Naive thymus-derived CD4-positive, alpha-beta T cell (primary cell): ENCODE measurements around the gene EMP1. TPM values are rescaled to one million over a fixed set of nuclear protein-coding genes. Genes with fewer than 3 reads are reported as not detected.

Experiments
- ATAC-seq: fragments of 150-1000 bp; cut with Tn5 transposase; 2 replicates; pipeline ENCODE4 v1.10.0; 2021; ENCODE audit warnings: mild to moderate bottlenecking, moderate library complexity
- CTCF ChIA-PET: fragments of 350-600 bp; sonication (Branson Sonifier 250); formaldehyde crosslinking; loops from one replicate; lab custom pipeline; 2021; ENCODE audit warnings: antibody characterized with exemption; lab: Charles Lee
- POLR2A ChIA-PET: fragments of 350-600 bp; sonication (Branson Sonifier 250); formaldehyde crosslinking; loops from one replicate; lab custom pipeline; 2021; ENCODE audit warnings: antibody characterized with exemption, inconsistent platforms; lab: Charles Lee
- DNase-seq, 9 donors: peaks; one replicate each; pipeline versions ENCODE4 v3.0.0 to v3.0.0-alpha.2; 2020 to 2022; ENCODE audit warnings: mixed read lengths in 1 of 9
- H3K27ac ChIP-seq: one replicate; pipeline ENCODE4 v1.7.0; 2013; ENCODE audit warnings: mild to moderate bottlenecking, low read depth, low read length, moderate library complexity
- H3K27me3 ChIP-seq, 2 donors: one replicate each; pipeline ENCODE4 v1.7.0; 2013; ENCODE audit warnings: low read length in 2 of 2, mild to moderate bottlenecking in 2 of 2, moderate library complexity in 2 of 2; ENCODE audit not compliant: control insufficient read depth in 2 of 2, insufficient read depth in 2 of 2
- H3K36me3 ChIP-seq, 3 experiments: 1 replicate in 2 of 3; 2 replicates in 1 of 3; pipeline ENCODE4 v1.7.0; 2013; ENCODE audit warnings: low read length in 3 of 3, mild to moderate bottlenecking in 3 of 3, moderate library complexity in 1 of 3; ENCODE audit not compliant: insufficient read depth in 3 of 3, control insufficient read depth in 2 of 3
- H3K4me1 ChIP-seq, 2 donors: one replicate each; pipeline ENCODE4 v1.7.0; 2013; ENCODE audit warnings: low read length in 2 of 2, mild to moderate bottlenecking in 2 of 2, moderate library complexity in 1 of 2; ENCODE audit not compliant: control insufficient read depth in 2 of 2, insufficient read depth in 2 of 2
- H3K4me3 ChIP-seq: 2 replicates; pipeline ENCODE4 v1.7.0; 2013; ENCODE audit warnings: mild to moderate bottlenecking, low read length
- H3K9me3 ChIP-seq, 3 experiments: 1 replicate in 2 of 3; 2 replicates in 1 of 3; pipeline ENCODE4 v1.7.0; 2013; ENCODE audit warnings: low read length in 3 of 3; ENCODE audit not compliant: control insufficient read depth in 2 of 3
- H3K27ac Mint-ChIP-seq, 9 donors: one replicate each; pipeline ENCODE4 v1.8.0; 2020 to 2022; ENCODE audit warnings: mixed read lengths in 9 of 9, mild to moderate bottlenecking in 8 of 9, moderate library complexity in 5 of 9, inconsistent platforms in 2 of 9
- H3K27me3 Mint-ChIP-seq, 5 donors: one replicate each; pipeline ENCODE4 v1.8.0; 2021 to 2022; ENCODE audit warnings: mixed read lengths in 5 of 5, mild to moderate bottlenecking in 1 of 5
- H3K36me3 Mint-ChIP-seq, 5 donors: one replicate each; pipeline ENCODE4 v1.8.0; 2020 to 2022; ENCODE audit warnings: mixed read lengths in 5 of 5, mild to moderate bottlenecking in 3 of 5, inconsistent platforms in 1 of 5
- H3K4me1 Mint-ChIP-seq, 7 donors: one replicate each; pipeline ENCODE4 v1.8.0; 2020 to 2022; ENCODE audit warnings: mixed read lengths in 7 of 7, mild to moderate bottlenecking in 3 of 7, inconsistent platforms in 1 of 7
- H3K4me3 Mint-ChIP-seq, 10 donors: one replicate each; pipeline ENCODE4 v1.8.0; 2020 to 2022; ENCODE audit warnings: mild to moderate bottlenecking in 10 of 10, mixed read lengths in 10 of 10, moderate library complexity in 6 of 10, inconsistent platforms in 2 of 10
- H3K9me3 Mint-ChIP-seq, 11 donors: one replicate each; pipeline ENCODE4 v1.8.0; 2020 to 2022; ENCODE audit warnings: mixed read lengths in 11 of 11, mild to moderate bottlenecking in 4 of 11, inconsistent platforms in 1 of 11, moderate library complexity in 1 of 11
- intact Hi-C, 2 donors: fragments of 100-400 bp; cut with micrococcal nuclease; formaldehyde crosslinking; loops; one replicate each; pipeline ENCODE4 v1.15.1; 2023
- polyA plus RNA-seq, 2 donors: library from polyadenylated mRNA; unstranded; fragments of 300-500 nt; fragmentation: Illumina TruSeq; gene quantifications; one replicate each; pipeline ENCODE4 v1.2.3, GENCODE V29; 2021
- total RNA-seq, 6 experiments: library from RNA in 5 of 6; stranded (reverse) in 5 of 6; gene quantifications; 1 replicate in 5 of 6; 2 replicates in 1 of 6; pipeline ENCODE4 v1.2.3 and lab custom pipeline; 2021 to 2026

EMP1 gene
- total and polyA plus RNA-seq, 7 experiments from 2014 or later, result 0.37 to 40.1 (median 4.3) TPM; not detected in 1

- Histone ChIP-seq H3K4me1 (no peaks in the 10 kb centered on the region), H3K9me3 (no peaks in the 10 kb centered on the region), H3K27ac (no peak overlapping the region), H3K36me3 (no peaks in the 10 kb centered on the region), H3K4me3 (no peak overlapping the region), H3K27me3 (no peaks in the 10 kb centered on the region)
- POLR2A ChIA-PET, result no interaction called here
- no peak overlapping the region for H3K27ac Mint-ChIP-seq
- no peak overlapping the region for H3K4me3 Mint-ChIP-seq
- CTCF ChIA-PET, result interaction anchor here (1.5 to 2.0 kb wide), 2 partner anchors 16 to 123 kb away, joined by 3 to 4 read pairs; no protein-coding TSS in a partner anchor
- peaks cover 0 to under 1% (median 0%) of the 10 kb centered on the region in 7 donors for H3K4me1 Mint-ChIP-seq
- intact Hi-C loops, result no loop called here
- DNase-seq (no peak), ATAC-seq (no peak)
- H3K27me3 Mint-ChIP-seq, result peaks cover 0 to 26% (median 0%) of the 10 kb centered on the region in 5 donors
- peaks cover 0 to 3% (median 0%) of the 10 kb centered on the region in 11 donors for H3K9me3 Mint-ChIP-seq
- no peaks in the 10 kb centered on the region for H3K36me3 Mint-ChIP-seq
These were observed 22.1 kb downstream of the EMP1 start for GRCh38 chr12:13218641-13219040.

GRCh38 chr12:13219320-13219719, 22.8 kb downstream of the EMP1 start:
- H3K4me1 Mint-ChIP-seq, result no peaks in the 10 kb centered on the region

GRCh38 chr12:13220838-13221237, 24.3 kb downstream of the EMP1 start:
- H3K27ac Mint-ChIP-seq, result no peak overlapping the region
- ChIA-PET CTCF (interaction anchor here (0.7 to 1.4 kb wide), 3 partner anchors 9 to 304 kb away, joined by 3 to 4 read pairs (median 3); no protein-coding TSS in a partner anchor), POLR2A (no interaction called here)
- peaks cover 0 to 3% (median 0%) of the 10 kb centered on the region in 11 donors for H3K9me3 Mint-ChIP-seq
- H3K9me3 ChIP-seq, result no peaks in the 10 kb centered on the region
- no peaks in the 10 kb centered on the region for H3K36me3 ChIP-seq
- no peak for ATAC-seq
- DNase-seq, result no peak
- no peaks in the 10 kb centered on the region for H3K36me3 Mint-ChIP-seq
- no peak overlapping the region for H3K4me3 Mint-ChIP-seq
- intact Hi-C loops, result no loop called here
- peaks cover 0 to 4% of the 10 kb centered on the region in 2 donors for H3K27me3 ChIP-seq
- H3K4me3 ChIP-seq, result no peak overlapping the region
- no peaks in the 10 kb centered on the region for H3K4me1 ChIP-seq
- peaks cover 0 to 39% (median 11%) of the 10 kb centered on the region in 5 donors for H3K27me3 Mint-ChIP-seq
- no peak overlapping the region for H3K27ac ChIP-seq
- no peaks in the 10 kb centered on the region for H3K4me1 Mint-ChIP-seq

More at GRCh38 chr12:13219320-13219719, 22.8 kb downstream of the EMP1 start:
- no peak for ATAC-seq
- Histone ChIP-seq H3K36me3 (no peaks in the 10 kb centered on the region), H3K27me3 (no peaks in the 10 kb centered on the region), H3K27ac (no peak overlapping the region), H3K4me1 (no peaks in the 10 kb centered on the region), H3K4me3 (no peak overlapping the region), H3K9me3 (no peaks in the 10 kb centered on the region)
- Mint-ChIP-seq H3K36me3 (no peaks in the 10 kb centered on the region), H3K27ac (no peak overlapping the region), H3K9me3 (peaks cover 0 to 3% (median 0%) of the 10 kb centered on the region in 11 donors), H3K27me3 (peaks cover 0 to 33% (median 5%) of the 10 kb centered on the region in 5 donors), H3K4me3 (no peak overlapping the region)
- no peak for DNase-seq
- ChIA-PET CTCF (interaction anchor here (1.4 to 2.0 kb wide), 3 partner anchors 16 to 124 kb away, joined by 3 to 4 read pairs (median 4); no protein-coding TSS in a partner anchor), POLR2A (no interaction called here)
- intact Hi-C loops, result no loop called here

- H3K4me3 Mint-ChIP-seq, result no peak overlapping the region
- intact Hi-C loops, result no loop called here
These were observed 25.6 kb downstream of the EMP1 start for GRCh38 chr12:13222076-13222475.

GRCh38 chr12:13223179-13223804, 26.8 kb downstream of the EMP1 start:
- peaks cover 0 to 6% of the 10 kb centered on the region in 2 donors for H3K27me3 ChIP-seq
- peaks cover 0 to 3% (median 0%) of the 10 kb centered on the region in 11 donors for H3K9me3 Mint-ChIP-seq
- intact Hi-C loops, result no loop called here
- no peak overlapping the region for H3K4me3 Mint-ChIP-seq
- H3K4me1 ChIP-seq, result no peaks in the 10 kb centered on the region
- ChIA-PET POLR2A (interaction anchor here (0.7 kb wide), 1 partner anchor 55 kb away, joined by 4 read pairs; no protein-coding TSS in a partner anchor), CTCF (interaction anchor here (1.6 kb wide), 1 partner anchor 307 kb away, joined by 3 read pairs; no protein-coding TSS in a partner anchor)
- peaks cover 0 to 46% (median 18%) of the 10 kb centered on the region in 5 donors for H3K27me3 Mint-ChIP-seq
- no peak for DNase-seq
- no peak for ATAC-seq
- no peak overlapping the region for H3K4me3 ChIP-seq
- H3K4me1 Mint-ChIP-seq, result peaks cover 0 to 1% (median 0%) of the 10 kb centered on the region in 7 donors
- no peaks in the 10 kb centered on the region for H3K36me3 Mint-ChIP-seq
- no peak overlapping the region for H3K27ac ChIP-seq
- no peaks in the 10 kb centered on the region for H3K9me3 ChIP-seq
- no peaks in the 10 kb centered on the region for H3K36me3 ChIP-seq
- H3K27ac Mint-ChIP-seq, result no peak overlapping the region

More at GRCh38 chr12:13222076-13222475, 25.6 kb downstream of the EMP1 start:
- DNase-seq, result no peak
- Histone ChIP-seq H3K27me3 (peaks cover 0 to 6% of the 10 kb centered on the region in 2 donors), H3K9me3 (no peaks in the 10 kb centered on the region), H3K36me3 (no peaks in the 10 kb centered on the region), H3K4me1 (no peaks in the 10 kb centered on the region), H3K27ac (no peak overlapping the region), H3K4me3 (no peak overlapping the region)
- Mint-ChIP-seq H3K4me1 (no peaks in the 10 kb centered on the region), H3K27ac (no peak overlapping the region), H3K9me3 (peaks cover 0 to 3% (median 0%) of the 10 kb centered on the region in 11 donors), H3K36me3 (no peaks in the 10 kb centered on the region), H3K27me3 (peaks cover 0 to 46% (median 15%) of the 10 kb centered on the region in 5 donors)
- CTCF ChIA-PET, result interaction anchor here (1.0 kb wide), 1 partner anchor 11 kb away, joined by 3 read pairs; no protein-coding TSS in a partner anchor
- no peak for ATAC-seq
- POLR2A ChIA-PET, result no interaction called here

- Mint-ChIP-seq H3K9me3 (peaks cover 0 to 3% (median 0%) of the 10 kb centered on the region in 11 donors), H3K27me3 (peaks cover 0 to 48% (median 21%) of the 10 kb centered on the region in 5 donors), H3K36me3 (no peaks in the 10 kb centered on the region), H3K27ac (no peak overlapping the region), H3K4me1 (peaks cover 0 to 1% (median 0%) of the 10 kb centered on the region in 7 donors), H3K4me3 (no peak overlapping the region)
- Histone ChIP-seq H3K4me1 (no peaks in the 10 kb centered on the region), H3K27me3 (peaks cover 0 to 6% of the 10 kb centered on the region in 2 donors), H3K4me3 (no peak overlapping the region), H3K9me3 (no peaks in the 10 kb centered on the region), H3K36me3 (no peaks in the 10 kb centered on the region), H3K27ac (no peak overlapping the region)
- ChIA-PET CTCF (interaction anchor here (1.6 kb wide), 1 partner anchor 307 kb away, joined by 3 read pairs; no protein-coding TSS in a partner anchor), POLR2A (interaction anchor here (0.7 kb wide), 1 partner anchor 56 kb away, joined by 4 read pairs; no protein-coding TSS in a partner anchor)
- intact Hi-C loops, result no loop called here
- DNase-seq, result no peak
- no peak for ATAC-seq
These were observed 27.4 kb downstream of the EMP1 start for GRCh38 chr12:13223941-13224340.
